HG03460 (cell line): ENCODE data around the gene PRDM15.

Experiments used
- ATAC-seq: cut with Tn5 transposase; IDR thresholded peaks from one replicate; pipeline ENCODE4 v1.9.1; 2021; ENCODE audit not compliant: unreplicated experiment

The PRDM15 gene

GRCh38 chr21:41750532-41751151, 128.5 kb downstream of the PRDM15 start:
- ATAC-seq, result no peak

GRCh38 chr21:41750051-41750450, 129.1 kb downstream of the PRDM15 start:
- no peak for ATAC-seq

GRCh38 chr21:41749286-41749685, 129.9 kb downstream of the PRDM15 start:
- no peak for ATAC-seq
